ENCODE measurements around the gene EFHD2. TPM values are rescaled to one million over a fixed set of nuclear protein-coding genes. Genes with fewer than 3 reads are reported as not detected.

EFHD2 gene
- polyA plus RNA-seq, 3 donors: 314 to 329 (median 323) TPM

DNA sequence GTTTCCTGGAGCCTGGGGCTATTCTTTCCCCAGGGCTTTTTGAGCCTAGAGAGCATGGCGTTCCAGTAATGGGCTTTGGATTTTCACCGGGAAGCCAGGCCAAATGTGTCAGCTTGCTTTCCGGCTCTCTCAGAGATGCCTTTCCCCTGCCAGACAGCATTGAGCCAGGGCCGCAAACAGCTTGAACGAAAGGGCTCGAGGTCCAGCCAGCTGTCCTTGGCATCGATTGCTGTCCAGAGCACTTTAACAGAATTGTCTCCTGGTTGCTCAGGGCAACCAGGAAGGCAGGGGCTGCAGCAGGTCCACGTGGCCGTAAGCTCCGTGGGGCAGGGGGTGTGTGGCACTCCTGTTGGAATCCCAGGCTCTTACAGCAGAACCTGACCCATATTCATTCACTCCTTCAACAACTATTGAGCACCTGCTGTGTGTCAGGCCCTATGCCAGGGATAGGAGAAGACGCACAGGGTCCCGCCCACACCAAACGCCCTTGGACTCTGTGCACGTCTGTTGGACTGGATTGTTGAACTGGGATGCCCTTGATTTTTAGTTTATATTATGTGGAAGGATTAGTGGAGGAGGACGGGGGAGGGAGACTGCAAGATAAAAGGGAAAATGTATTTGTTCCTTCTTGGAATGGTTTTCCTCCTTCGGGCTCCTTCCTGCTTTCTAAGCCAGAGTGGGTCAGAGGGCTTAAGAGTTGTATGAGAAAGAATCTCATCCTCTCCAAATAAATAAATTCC, 38.7 kb upstream of the EFHD2 start:
- Histone ChIP-seq H3K4me2 (replicated peaks; ENCODE audit: extremely low read depth, low read length, poor library complexity, severe bottlenecking) (no peak overlapping the region), H3K9me3 (replicated peaks in 1 of 2; ENCODE audit: control insufficient read depth in 1 of 2, insufficient read depth in 1 of 2, low read length in 2 of 2) (no peaks in the 10 kb centered on the region), H2AFZ (ENCODE audit: insufficient read depth, low read depth, low read length, poor library complexity, severe bottlenecking) (no peak overlapping the region), H3K9ac (ENCODE audit: insufficient read depth, low read length, poor library complexity, severe bottlenecking) (no peak overlapping the region), H3K36me3 (replicated peaks in 1 of 2; ENCODE audit: control insufficient read depth in 1 of 2, insufficient read depth in 2 of 2, low read length in 2 of 2) (no peaks in the 10 kb centered on the region), H3K4me3 (replicated peaks in 1 of 3; ENCODE audit: low read depth in 2 of 3, low read length in 3 of 3) (no peak overlapping the region), H3K79me2 (ENCODE audit: insufficient read depth, low read length) (no peaks in the 10 kb centered on the region), H4K20me1 (ENCODE audit: insufficient read depth, low read length) (no peaks in the 10 kb centered on the region), H3K27me3 (ENCODE audit: control insufficient read depth in 2 of 2, insufficient read depth in 2 of 2, low read length in 2 of 2) (no peaks in the 10 kb centered on the region), H3K4me1 (ENCODE audit: control insufficient read depth in 1 of 2, insufficient read depth in 2 of 2, low read length in 2 of 2) (no peaks in the 10 kb centered on the region), H3K27ac (ENCODE audit: low read depth in 1 of 2, low read length in 2 of 2) (no peak overlapping the region)
- TF ChIP-seq, protein P1, sequence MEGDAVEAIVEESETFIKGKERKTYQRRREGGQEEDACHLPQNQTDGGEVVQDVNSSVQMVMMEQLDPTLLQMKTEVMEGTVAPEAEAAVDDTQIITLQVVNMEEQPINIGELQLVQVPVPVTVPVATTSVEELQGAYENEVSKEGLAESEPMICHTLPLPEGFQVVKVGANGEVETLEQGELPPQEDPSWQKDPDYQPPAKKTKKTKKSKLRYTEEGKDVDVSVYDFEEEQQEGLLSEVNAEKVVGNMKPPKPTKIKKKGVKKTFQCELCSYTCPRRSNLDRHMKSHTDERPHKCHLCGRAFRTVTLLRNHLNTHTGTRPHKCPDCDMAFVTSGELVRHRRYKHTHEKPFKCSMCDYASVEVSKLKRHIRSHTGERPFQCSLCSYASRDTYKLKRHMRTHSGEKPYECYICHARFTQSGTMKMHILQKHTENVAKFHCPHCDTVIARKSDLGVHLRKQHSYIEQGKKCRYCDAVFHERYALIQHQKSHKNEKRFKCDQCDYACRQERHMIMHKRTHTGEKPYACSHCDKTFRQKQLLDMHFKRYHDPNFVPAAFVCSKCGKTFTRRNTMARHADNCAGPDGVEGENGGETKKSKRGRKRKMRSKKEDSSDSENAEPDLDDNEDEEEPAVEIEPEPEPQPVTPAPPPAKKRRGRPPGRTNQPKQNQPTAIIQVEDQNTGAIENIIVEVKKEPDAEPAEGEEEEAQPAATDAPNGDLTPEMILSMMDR (IDR thresholded peaks at IDR 0.05): no peak
- H3K4me3 Mint-ChIP-seq: no peak overlapping the region
- DNase-seq: no peak
- no peaks in the 10 kb centered on the region for H3K36me3 Mint-ChIP-seq
- H3K4me1 Mint-ChIP-seq: peaks cover 2% of the 10 kb centered on the region
- no peaks in the 10 kb centered on the region for H3K9me3 Mint-ChIP-seq
- 97% methylated on average over 14 of the region's 16 CpGs for WGBS (ENCODE audit: insufficient coverage)
- intact Hi-C loops (cut with micrococcal nuclease): no loop called here
- peak overlapping the region in 1 of 7 donors; percentile 8 for H3K27ac Mint-ChIP-seq
- H3K27me3 Mint-ChIP-seq (ENCODE audit: low read depth in 3 of 3): peaks cover 2 to 9% (median 9%) of the 10 kb centered on the region in 3 donors

DNA sequence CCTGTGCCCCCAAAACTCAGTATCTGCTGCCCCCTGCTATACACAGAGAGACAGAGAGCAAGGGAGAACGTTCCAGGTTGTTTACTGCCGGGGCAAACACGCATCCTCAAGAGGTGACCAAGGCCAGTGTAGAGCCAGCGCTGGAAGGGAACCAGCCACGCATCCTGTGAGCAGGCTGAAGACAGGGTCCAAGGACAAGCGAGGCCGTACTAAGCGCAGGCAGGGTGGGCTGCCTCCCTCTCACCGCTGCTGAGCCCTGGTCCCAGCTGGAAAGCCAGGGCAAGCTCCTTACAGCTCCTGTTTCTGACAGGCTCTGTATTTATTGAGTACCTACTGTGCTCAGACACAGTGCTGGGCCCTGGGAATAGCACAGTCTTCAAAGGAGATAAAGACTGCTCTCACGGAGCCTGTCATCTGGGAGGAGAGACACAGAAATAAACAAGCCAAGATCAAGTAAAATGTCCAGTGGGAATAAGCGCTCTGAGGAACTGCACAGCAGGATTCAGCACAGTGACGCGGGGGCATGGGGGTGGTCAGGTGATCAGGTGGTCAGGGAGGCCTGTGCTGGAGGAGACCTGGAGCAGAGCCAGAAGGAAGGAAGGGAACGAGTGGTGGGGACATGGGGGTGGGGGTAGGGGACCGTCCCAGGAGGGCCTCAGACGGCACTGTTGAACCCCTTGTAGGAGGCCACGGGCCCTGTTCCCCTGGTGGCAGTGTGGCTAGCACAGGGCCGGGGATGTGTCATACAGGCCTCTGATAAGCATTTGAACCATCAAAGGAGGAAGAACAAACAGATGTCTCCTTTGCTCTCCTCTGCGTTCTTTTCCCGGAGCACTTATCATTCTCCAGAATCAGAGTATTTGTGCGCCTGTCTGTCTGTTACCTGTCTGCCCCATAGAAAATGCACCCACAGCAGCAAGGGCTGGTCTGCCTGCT, 37.8 kb upstream of the EFHD2 start:
- Histone ChIP-seq H3K4me2 (replicated peaks; ENCODE audit: extremely low read depth, low read length, poor library complexity, severe bottlenecking) (no peak overlapping the region), H2AFZ (ENCODE audit: insufficient read depth, low read depth, low read length, poor library complexity, severe bottlenecking) (no peak overlapping the region), H3K27me3 (ENCODE audit: control insufficient read depth in 2 of 2, insufficient read depth in 2 of 2, low read length in 2 of 2) (no peaks in the 10 kb centered on the region), H3K4me1 (ENCODE audit: control insufficient read depth in 1 of 2, insufficient read depth in 2 of 2, low read length in 2 of 2) (no peaks in the 10 kb centered on the region), H3K79me2 (ENCODE audit: insufficient read depth, low read length) (no peaks in the 10 kb centered on the region), H3K27ac (ENCODE audit: low read depth in 1 of 2, low read length in 2 of 2) (no peak overlapping the region), H3K9me3 (replicated peaks in 1 of 2; ENCODE audit: control insufficient read depth in 1 of 2, insufficient read depth in 1 of 2, low read length in 2 of 2) (no peaks in the 10 kb centered on the region), H3K4me3 (replicated peaks in 1 of 3; ENCODE audit: low read depth in 2 of 3, low read length in 3 of 3) (no peak overlapping the region), H3K36me3 (replicated peaks in 1 of 2; ENCODE audit: control insufficient read depth in 1 of 2, insufficient read depth in 2 of 2, low read length in 2 of 2) (no peaks in the 10 kb centered on the region), H4K20me1 (ENCODE audit: insufficient read depth, low read length) (no peaks in the 10 kb centered on the region), H3K9ac (ENCODE audit: insufficient read depth, low read length, poor library complexity, severe bottlenecking) (no peak overlapping the region)
- H3K9me3 Mint-ChIP-seq: no peaks in the 10 kb centered on the region
- TF ChIP-seq, protein P1 (IDR thresholded peaks at IDR 0.05): no peak
- peaks cover 6 to 9% (median 6%) of the 10 kb centered on the region in 3 donors for H3K27me3 Mint-ChIP-seq (ENCODE audit: low read depth in 3 of 3)
- no peak for DNase-seq
- no peaks in the 10 kb centered on the region for H3K36me3 Mint-ChIP-seq
- H3K4me1 Mint-ChIP-seq: peaks cover 2% of the 10 kb centered on the region
- intact Hi-C loops (cut with micrococcal nuclease): no loop called here
- no peak overlapping the region for H3K4me3 Mint-ChIP-seq
- H3K27ac Mint-ChIP-seq: no peak overlapping the region
- 56% methylated on average over 21 of the region's 21 CpGs for WGBS (ENCODE audit: insufficient coverage)
